ENCODE measurements around the gene NRARP. TPM values are rescaled to one million over a fixed set of nuclear protein-coding genes. Genes with fewer than 3 reads are reported as not detected.

Gene NRARP
- total RNA-seq, 1 experiment from 2014 or later = 51.5 TPM

- TF ChIP-seq SOX15 (CRISPR knock-in tag; IDR thresholded peaks at IDR 0.05) (no peak), CREB1 (CRISPR knock-in tag; IDR thresholded peaks at IDR 0.05) (no peak), ZNF423 (CRISPR knock-in tag; IDR thresholded peaks at IDR 0.05) (no peak), NFATC4 (CRISPR knock-in tag; IDR thresholded peaks at IDR 0.05) (no peak), E2F4 (CRISPR knock-in tag; IDR thresholded peaks at IDR 0.05; ENCODE audit: borderline replicate concordance, low read depth) (no peak), ZNF396 (CRISPR knock-in tag; IDR thresholded peaks at IDR 0.05; ENCODE audit: borderline replicate concordance) (no peak), ATF2 (CRISPR knock-in tag; IDR thresholded peaks at IDR 0.05; ENCODE audit: borderline replicate concordance, low read depth) (no peak), ZNF263 (CRISPR knock-in tag; IDR thresholded peaks at IDR 0.05; ENCODE audit: low read depth) (no peak)
- TF ChIP-seq, protein P1, sequence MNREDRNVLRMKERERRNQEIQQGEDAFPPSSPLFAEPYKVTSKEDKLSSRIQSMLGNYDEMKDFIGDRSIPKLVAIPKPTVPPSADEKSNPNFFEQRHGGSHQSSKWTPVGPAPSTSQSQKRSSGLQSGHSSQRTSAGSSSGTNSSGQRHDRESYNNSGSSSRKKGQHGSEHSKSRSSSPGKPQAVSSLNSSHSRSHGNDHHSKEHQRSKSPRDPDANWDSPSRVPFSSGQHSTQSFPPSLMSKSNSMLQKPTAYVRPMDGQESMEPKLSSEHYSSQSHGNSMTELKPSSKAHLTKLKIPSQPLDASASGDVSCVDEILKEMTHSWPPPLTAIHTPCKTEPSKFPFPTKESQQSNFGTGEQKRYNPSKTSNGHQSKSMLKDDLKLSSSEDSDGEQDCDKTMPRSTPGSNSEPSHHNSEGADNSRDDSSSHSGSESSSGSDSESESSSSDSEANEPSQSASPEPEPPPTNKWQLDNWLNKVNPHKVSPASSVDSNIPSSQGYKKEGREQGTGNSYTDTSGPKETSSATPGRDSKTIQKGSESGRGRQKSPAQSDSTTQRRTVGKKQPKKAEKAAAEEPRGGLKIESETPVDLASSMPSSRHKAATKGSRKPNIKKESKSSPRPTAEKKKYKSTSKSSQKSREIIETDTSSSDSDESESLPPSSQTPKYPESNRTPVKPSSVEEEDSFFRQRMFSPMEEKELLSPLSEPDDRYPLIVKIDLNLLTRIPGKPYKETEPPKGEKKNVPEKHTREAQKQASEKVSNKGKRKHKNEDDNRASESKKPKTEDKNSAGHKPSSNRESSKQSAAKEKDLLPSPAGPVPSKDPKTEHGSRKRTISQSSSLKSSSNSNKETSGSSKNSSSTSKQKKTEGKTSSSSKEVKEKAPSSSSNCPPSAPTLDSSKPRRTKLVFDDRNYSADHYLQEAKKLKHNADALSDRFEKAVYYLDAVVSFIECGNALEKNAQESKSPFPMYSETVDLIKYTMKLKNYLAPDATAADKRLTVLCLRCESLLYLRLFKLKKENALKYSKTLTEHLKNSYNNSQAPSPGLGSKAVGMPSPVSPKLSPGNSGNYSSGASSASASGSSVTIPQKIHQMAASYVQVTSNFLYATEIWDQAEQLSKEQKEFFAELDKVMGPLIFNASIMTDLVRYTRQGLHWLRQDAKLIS (CRISPR knock-in tag; IDR thresholded peaks at IDR 0.05; ENCODE audit: borderline replicate concordance) = no peak
Measured at GRCh38 chr9:137304383-137305059, 2.5 kb upstream of the NRARP start (continued).

GRCh38 chr9:137303893-137304382 is 1.9 kb upstream of the NRARP start:
- TF ChIP-seq ZNF416 (CRISPR knock-in tag; IDR thresholded peaks at IDR 0.05) (no peak), OVOL2 (CRISPR knock-in tag; IDR thresholded peaks at IDR 0.05; ENCODE audit: borderline replicate concordance) (no peak), RORB (CRISPR knock-in tag; IDR thresholded peaks at IDR 0.05) (no peak), GRHL2 (CRISPR knock-in tag; IDR thresholded peaks at IDR 0.05; ENCODE audit: insufficient replicate concordance, severe bottlenecking) (no peak)
- DNase-seq (ENCODE audit: low spot score) = no peak
- no peaks in the 10 kb centered on the region for H3K36me3 Mint-ChIP-seq
- no peak overlapping the region for H3K27ac Mint-ChIP-seq
- H3K9me3 Mint-ChIP-seq = no peaks in the 10 kb centered on the region
- no peak for ATAC-seq
- CTCF ChIA-PET = interaction anchor here (0.6 to 8.6 kb wide), 7 partner anchors 10 to 269 kb away, joined by 3 to 172 read pairs (median 15); partner anchors contain the start of genes EXD3 and NOXA1
- POLR2A ChIA-PET = interaction anchor here (0.5 to 2.8 kb wide), 4 partner anchors 15 to 110 kb away, joined by 3 to 10 read pairs (median 3); partner anchors contain the start of gene TOR4A
- peaks cover 36% of the 10 kb centered on the region for H3K4me1 Mint-ChIP-seq
- peaks cover 19% of the 10 kb centered on the region for H3K27me3 Mint-ChIP-seq (ENCODE audit: low read depth)
- no peak overlapping the region for H3K4me3 Mint-ChIP-seq

DNA sequence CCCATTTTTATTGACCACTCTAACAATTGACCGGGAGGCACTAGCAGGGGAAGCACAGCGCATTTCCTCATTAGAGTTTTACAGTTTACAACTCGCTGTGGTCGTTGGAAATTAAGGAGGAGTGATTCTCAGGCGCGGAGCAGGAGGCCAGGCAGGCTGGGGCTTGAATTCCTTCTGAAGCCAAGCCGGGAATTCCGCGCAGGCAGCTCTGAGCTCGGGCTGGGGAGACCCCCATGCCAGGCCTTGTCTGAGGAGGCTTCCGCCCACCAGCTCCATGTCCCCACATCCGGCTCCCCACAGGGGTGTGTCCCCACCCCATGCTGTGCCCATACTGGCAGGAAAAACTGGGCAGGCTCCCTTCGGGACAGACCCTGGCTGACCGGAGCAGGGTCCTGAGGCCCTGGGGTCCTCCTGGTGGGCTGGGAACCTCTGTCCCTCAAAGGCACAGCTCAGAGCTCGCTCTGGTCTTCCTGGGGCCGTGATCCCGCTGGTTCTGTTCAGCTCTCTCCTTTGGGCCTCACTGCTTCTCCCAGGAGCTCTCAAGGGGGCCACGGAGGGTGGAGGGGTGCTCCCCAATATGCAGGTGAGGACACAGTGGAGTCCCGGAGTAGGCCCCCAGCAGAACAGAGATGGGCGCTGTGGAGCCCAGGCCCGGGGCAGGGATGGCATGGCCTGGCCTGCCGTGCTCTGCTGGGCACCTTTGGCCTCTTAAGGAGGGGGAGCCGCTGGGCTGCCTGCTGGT is 1.3 kb upstream of the NRARP start:
- no peaks in the 10 kb centered on the region for H3K9me3 Mint-ChIP-seq
- POLR2A ChIA-PET = interaction anchor here (0.6 to 2.8 kb wide), 3 partner anchors 15 to 111 kb away, joined by 3 to 10 read pairs (median 3); partner anchors contain the start of gene TOR4A
- peak overlapping the region; percentile 49 for H3K4me3 Mint-ChIP-seq

More for the DNA sequence above, 1.3 kb upstream of the NRARP start:
- TF ChIP-seq, protein P2, sequence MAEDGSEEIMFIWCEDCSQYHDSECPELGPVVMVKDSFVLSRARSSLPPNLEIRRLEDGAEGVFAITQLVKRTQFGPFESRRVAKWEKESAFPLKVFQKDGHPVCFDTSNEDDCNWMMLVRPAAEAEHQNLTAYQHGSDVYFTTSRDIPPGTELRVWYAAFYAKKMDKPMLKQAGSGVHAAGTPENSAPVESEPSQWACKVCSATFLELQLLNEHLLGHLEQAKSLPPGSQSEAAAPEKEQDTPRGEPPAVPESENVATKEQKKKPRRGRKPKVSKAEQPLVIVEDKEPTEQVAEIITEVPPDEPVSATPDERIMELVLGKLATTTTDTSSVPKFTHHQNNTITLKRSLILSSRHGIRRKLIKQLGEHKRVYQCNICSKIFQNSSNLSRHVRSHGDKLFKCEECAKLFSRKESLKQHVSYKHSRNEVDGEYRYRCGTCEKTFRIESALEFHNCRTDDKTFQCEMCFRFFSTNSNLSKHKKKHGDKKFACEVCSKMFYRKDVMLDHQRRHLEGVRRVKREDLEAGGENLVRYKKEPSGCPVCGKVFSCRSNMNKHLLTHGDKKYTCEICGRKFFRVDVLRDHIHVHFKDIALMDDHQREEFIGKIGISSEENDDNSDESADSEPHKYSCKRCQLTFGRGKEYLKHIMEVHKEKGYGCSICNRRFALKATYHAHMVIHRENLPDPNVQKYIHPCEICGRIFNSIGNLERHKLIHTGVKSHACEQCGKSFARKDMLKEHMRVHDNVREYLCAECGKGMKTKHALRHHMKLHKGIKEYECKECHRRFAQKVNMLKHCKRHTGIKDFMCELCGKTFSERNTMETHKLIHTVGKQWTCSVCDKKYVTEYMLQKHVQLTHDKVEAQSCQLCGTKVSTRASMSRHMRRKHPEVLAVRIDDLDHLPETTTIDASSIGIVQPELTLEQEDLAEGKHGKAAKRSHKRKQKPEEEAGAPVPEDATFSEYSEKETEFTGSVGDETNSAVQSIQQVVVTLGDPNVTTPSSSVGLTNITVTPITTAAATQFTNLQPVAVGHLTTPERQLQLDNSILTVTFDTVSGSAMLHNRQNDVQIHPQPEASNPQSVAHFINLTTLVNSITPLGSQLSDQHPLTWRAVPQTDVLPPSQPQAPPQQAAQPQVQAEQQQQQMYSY (CRISPR knock-in tag; IDR thresholded peaks at IDR 0.05) = peak; percentile 57
- no peak for TF ChIP-seq ZNF416 (CRISPR knock-in tag; IDR thresholded peaks at IDR 0.05)
- CTCF ChIA-PET = interaction anchor here (0.6 to 8.6 kb wide), 12 partner anchors 10 to 268 kb away, joined by 3 to 172 read pairs (median 6); partner anchors contain the start of genes ENTPD8, EXD3, NOXA1 and TOR4A
- no peak for ATAC-seq
- Mint-ChIP-seq H3K36me3 (no peaks in the 10 kb centered on the region), H3K4me1 (peaks cover 43% of the 10 kb centered on the region), H3K27ac (no peak overlapping the region), H3K27me3 (ENCODE audit: low read depth) (peaks cover 19% of the 10 kb centered on the region)
- DNase-seq (ENCODE audit: low spot score) = no peak

All from WTC11 (cell line).